HEK293 (cell line): ENCODE data around the gene RPL29.

Experiments
- ZFP41 ChIP-seq: fragments of 450-650 bp; formaldehyde crosslinking; IDR thresholded peaks from 2 replicates; pipeline ENCODE4 v1.5.1; 2016; ENCODE audit warnings: missing biosample characterization, missing genetic modification characterization, borderline replicate concordance
- ZNF510 ChIP-seq: fragments of 450-650 bp; formaldehyde crosslinking; IDR thresholded peaks from 2 replicates; pipeline ENCODE4 v1.5.1; 2018; ENCODE audit warnings: mild to moderate bottlenecking, missing genetic modification characterization, missing biosample characterization; ENCODE audit not compliant: insufficient replicate concordance

GRCh38 chr3:51957520-51958205 lies 38.0 kb downstream of the RPL29 start:
- TF ChIP-seq ZFP41 (tag by site-specific recombination) (no peak), ZNF510 (tag by site-specific recombination) (no peak)
